Suprapubic skin (tissue), 4 donors: ENCODE data around the gene MCOLN1. TPM values are rescaled to one million over a fixed set of nuclear protein-coding genes. Genes with fewer than 3 reads are reported as not detected.
"Not testable (repeated sequence)": the region's sequence is repeated elsewhere in the genome, so short reads cannot be mapped to it uniquely, and the experiment has no call there.

Experiments used
- DNase-seq, 2 donors: peaks; one replicate each; pipeline ENCODE4 v3.0.0-alpha.2; 2019; ENCODE audit warnings: low spot score in 2 of 2
- H3K27ac ChIP-seq: fragments of 200-600 bp; sonication (generic); one replicate; pipeline ENCODE4 v1.5.1; 2019
- H3K27me3 ChIP-seq: fragments of 200-600 bp; sonication (generic); one replicate; pipeline ENCODE4 v1.5.1; 2019
- H3K36me3 ChIP-seq: fragments of 200-600 bp; sonication (generic); one replicate; pipeline ENCODE4 v1.5.1; 2019
- H3K4me1 ChIP-seq: fragments of 200-600 bp; sonication (generic); one replicate; pipeline ENCODE4 v1.5.1; 2019
- H3K4me3 ChIP-seq: fragments of 200-600 bp; sonication (generic); one replicate; pipeline ENCODE4 v1.5.1; 2019; ENCODE audit warnings: mild to moderate bottlenecking
- H3K9me3 ChIP-seq: fragments of 200-600 bp; sonication (generic); one replicate; pipeline ENCODE4 v1.5.1; 2019
- EP300 ChIP-seq: sonication (generic); formaldehyde crosslinking; IDR thresholded peaks from one replicate; pipeline ENCODE4 v1.6.1; 2017; ENCODE audit warnings: antibody characterized with exemption
- POLR2A ChIP-seq, 2 donors: fragments of 450-650 bp; IDR thresholded peaks; one replicate each; pipeline ENCODE4 v1.6.1; 2017; ENCODE audit warnings: antibody characterized with exemption in 2 of 2, mild to moderate bottlenecking in 2 of 2, moderate library complexity in 2 of 2
- POLR2AphosphoS5 ChIP-seq, 3 donors: sonication (generic); formaldehyde crosslinking; IDR thresholded peaks; one replicate each; pipeline ENCODE4 v1.6.1; 2017; ENCODE audit warnings: antibody characterized with exemption in 3 of 3
- WGBS: methylation state at CpG from one replicate; pipeline ENCODE4 v1.1.5; 2018; 5-methylcytosine and 5-hydroxymethylcytosine counted together
- total RNA-seq, 4 donors: library from RNA; depleted of rRNA; stranded (reverse); fragments of >200 nt; gene quantifications; one replicate each; pipeline ENCODE4 v1.1.0, GENCODE V29; 2016
- TF ChIP-seq, protein P1 (sequence below), 2 donors: fragments of 200-600 bp in 1 of 2; fragments of 450-650 bp in 1 of 2; sonication (generic) in 1 of 2; IDR thresholded peaks; one replicate each; pipeline ENCODE4 v1.5.1; 2016 to 2019; ENCODE audit warnings: antibody characterized with exemption in 2 of 2, mild to moderate bottlenecking in 1 of 2, moderate library complexity in 1 of 2

MCOLN1 gene
- total RNA-seq, 4 donors from 2014 or later = 15.9 to 43.6 (median 29.5) TPM

DNA sequence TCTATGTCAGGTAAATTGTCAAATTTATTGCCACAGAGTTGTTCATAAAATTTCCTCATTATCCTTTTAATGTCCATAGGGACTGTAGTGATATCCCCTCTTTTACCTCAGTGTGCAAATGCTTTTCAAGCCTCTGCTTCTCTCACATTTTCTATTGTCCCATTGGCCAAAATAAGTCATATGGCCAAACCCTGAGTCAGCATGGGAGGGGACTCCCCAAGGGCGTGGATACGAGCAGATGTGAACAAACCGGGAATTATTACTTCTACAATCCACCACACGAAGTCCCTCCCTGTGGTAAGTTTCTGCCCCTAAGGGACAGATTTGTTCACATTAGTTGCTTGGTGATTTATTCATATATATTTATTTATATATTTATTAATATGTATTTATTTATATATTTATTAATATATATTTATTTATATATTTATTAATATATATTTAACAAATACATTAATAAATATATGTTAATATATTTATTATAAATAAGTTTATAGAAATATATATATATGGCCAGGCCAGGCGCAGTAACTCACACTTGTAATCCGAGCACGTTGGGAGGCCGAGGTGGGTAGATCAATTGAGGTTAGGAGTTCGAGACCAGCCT lies 53.1 kb downstream of the MCOLN1 start:
- Histone ChIP-seq H3K36me3 (no peaks in the 10 kb centered on the region), H3K4me1 (no peaks in the 10 kb centered on the region), H3K27me3 (no peaks in the 10 kb centered on the region), H3K4me3 (no peak overlapping the region), H3K9me3 (no peaks in the 10 kb centered on the region), H3K27ac (no peak overlapping the region)
- TF ChIP-seq EP300 (no peak), POLR2A (IDR thresholded peaks at IDR 0.05) (no peak), POLR2AphosphoS5 (IDR thresholded peaks at IDR 0.05) (no peak)
- TF ChIP-seq, protein P1, sequence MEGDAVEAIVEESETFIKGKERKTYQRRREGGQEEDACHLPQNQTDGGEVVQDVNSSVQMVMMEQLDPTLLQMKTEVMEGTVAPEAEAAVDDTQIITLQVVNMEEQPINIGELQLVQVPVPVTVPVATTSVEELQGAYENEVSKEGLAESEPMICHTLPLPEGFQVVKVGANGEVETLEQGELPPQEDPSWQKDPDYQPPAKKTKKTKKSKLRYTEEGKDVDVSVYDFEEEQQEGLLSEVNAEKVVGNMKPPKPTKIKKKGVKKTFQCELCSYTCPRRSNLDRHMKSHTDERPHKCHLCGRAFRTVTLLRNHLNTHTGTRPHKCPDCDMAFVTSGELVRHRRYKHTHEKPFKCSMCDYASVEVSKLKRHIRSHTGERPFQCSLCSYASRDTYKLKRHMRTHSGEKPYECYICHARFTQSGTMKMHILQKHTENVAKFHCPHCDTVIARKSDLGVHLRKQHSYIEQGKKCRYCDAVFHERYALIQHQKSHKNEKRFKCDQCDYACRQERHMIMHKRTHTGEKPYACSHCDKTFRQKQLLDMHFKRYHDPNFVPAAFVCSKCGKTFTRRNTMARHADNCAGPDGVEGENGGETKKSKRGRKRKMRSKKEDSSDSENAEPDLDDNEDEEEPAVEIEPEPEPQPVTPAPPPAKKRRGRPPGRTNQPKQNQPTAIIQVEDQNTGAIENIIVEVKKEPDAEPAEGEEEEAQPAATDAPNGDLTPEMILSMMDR (IDR thresholded peaks at IDR 0.05) = no peak
- DNase-seq = no peak
- WGBS = 53% methylated on average over 9 of the region's 9 CpGs

DNA sequence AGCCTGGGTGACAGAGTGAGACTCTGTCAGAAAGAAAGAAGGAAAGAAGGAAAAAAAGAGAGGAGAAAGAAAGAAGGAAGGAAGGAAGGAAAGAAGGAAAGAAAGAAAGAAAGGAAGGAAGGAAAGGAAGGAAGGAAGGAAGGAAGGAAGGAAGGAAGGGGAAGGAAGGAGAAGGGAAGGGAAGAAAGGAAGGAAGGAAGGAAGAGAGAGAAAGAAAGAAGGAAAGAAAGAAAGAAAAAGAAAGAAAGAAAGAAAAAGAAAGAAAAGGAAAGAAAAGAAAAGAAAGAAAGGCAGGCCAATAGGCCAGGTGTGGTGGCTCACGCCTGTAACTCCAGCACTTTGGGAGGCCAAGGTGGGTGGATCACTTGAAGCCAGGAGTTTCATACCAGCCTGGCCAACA lies 55.0 kb downstream of the MCOLN1 start:
- not testable (repeated sequence) for H3K9me3 ChIP-seq, H3K27ac ChIP-seq, DNase-seq, H3K4me1 ChIP-seq, H3K4me3 ChIP-seq, H3K27me3 ChIP-seq, H3K36me3 ChIP-seq
- WGBS = 93% methylated on average over 1 of the region's 1 CpG

DNA sequence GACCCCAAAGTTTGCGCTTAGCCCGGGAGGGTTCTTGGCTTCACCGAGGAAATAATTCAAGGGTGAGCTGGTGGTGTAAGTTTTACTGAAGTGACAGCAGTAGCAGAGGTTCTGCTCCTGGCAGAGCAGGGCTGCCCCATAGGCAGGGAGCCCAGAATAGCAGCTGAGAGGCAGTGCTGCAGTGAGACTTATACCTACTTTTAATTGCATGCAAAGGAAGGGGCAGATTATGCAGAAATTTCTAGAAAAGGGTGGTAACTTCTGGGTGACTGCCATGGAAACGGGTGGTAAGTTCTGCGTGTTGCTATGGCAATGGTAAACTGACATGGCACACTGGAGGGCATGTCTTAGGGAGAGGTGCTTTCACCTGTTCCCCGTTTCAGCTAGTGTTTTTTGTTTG lies 55.7 kb downstream of the MCOLN1 start:
- no peak overlapping the region for H3K27ac ChIP-seq
- DNase-seq = no peak
- H3K4me3 ChIP-seq = no peak overlapping the region
- no peaks in the 10 kb centered on the region for H3K27me3 ChIP-seq
- TF ChIP-seq POLR2AphosphoS5 (IDR thresholded peaks at IDR 0.05) (no peak), POLR2A (IDR thresholded peaks at IDR 0.05) (no peak), EP300 (no peak)
- TF ChIP-seq, protein P1 (IDR thresholded peaks at IDR 0.05) = no peak
- WGBS = 39% methylated on average over 6 of the region's 6 CpGs
- no peaks in the 10 kb centered on the region for H3K36me3 ChIP-seq
- no peaks in the 10 kb centered on the region for H3K9me3 ChIP-seq
- no peaks in the 10 kb centered on the region for H3K4me1 ChIP-seq

DNA sequence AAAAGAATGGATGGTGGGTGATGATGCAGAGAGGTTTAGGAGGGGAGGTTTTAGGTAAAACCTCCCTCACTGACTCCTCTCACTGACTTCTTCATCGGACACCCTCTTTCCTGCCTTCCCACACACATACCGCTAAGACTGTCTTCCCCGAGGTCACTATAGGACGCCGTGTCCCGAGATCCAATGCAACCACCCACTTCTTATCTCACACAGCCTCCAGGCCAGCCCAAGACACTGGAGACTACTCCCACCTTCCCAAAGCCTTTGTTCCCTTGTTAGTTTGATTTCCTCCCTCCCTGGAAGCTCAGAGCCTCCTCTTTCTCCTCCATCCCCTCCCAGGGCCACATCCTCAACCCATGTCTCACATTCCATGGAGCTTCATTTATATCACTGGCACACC lies 56.8 kb downstream of the MCOLN1 start:
- Histone ChIP-seq H3K36me3 (no peaks in the 10 kb centered on the region), H3K9me3 (no peaks in the 10 kb centered on the region), H3K27ac (no peak overlapping the region), H3K4me3 (no peak overlapping the region), H3K4me1 (no peaks in the 10 kb centered on the region), H3K27me3 (no peaks in the 10 kb centered on the region)
- no peak for DNase-seq
- TF ChIP-seq, protein P1 (IDR thresholded peaks at IDR 0.05) = no peak
- TF ChIP-seq EP300 (no peak), POLR2A (IDR thresholded peaks at IDR 0.05) (no peak), POLR2AphosphoS5 (IDR thresholded peaks at IDR 0.05) (no peak)
- WGBS = 77% methylated on average over 6 of the region's 6 CpGs

DNA sequence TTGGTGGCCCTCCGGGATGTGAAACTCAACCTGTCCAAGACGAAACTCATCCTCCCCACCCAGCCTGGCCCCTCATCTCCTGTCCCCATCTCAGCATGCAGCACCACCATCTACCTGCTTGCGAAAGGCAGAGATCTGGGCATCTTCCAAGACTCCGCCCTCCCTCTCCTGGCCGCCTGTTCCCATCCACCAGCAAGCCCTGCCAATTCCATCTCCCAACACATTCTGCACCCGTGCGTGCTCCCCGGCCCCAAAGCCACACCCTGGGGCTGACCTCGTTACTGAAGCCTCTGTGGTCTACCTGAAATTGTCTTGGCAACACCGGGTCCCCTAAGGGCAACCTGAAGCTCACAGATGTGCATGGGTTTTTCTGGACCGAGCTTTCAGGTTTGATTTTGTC lies 60.0 kb downstream of the MCOLN1 start:
- 26% methylated on average over 11 of the region's 11 CpGs for WGBS
- no peak for DNase-seq
- Histone ChIP-seq H3K4me1 (no peaks in the 10 kb centered on the region), H3K9me3 (no peaks in the 10 kb centered on the region), H3K36me3 (no peaks in the 10 kb centered on the region), H3K4me3 (no peak overlapping the region), H3K27me3 (no peaks in the 10 kb centered on the region), H3K27ac (no peak overlapping the region)
- TF ChIP-seq POLR2A (IDR thresholded peaks at IDR 0.05) (no peak), POLR2AphosphoS5 (IDR thresholded peaks at IDR 0.05) (no peak), EP300 (no peak)
- TF ChIP-seq, protein P1 (IDR thresholded peaks at IDR 0.05) = no peak

Other genes with a start within 250 kb of the MCOLN1 start
- 100 to 1,000 TPM in 1 of 4 donors, 10 to 100 TPM in 3; 51.5 to 173 (median 77.8) TPM for gene INSR, start 228.2 kb upstream of the MCOLN1 start, total RNA-seq
- gene ARHGEF18, start 173.7 kb upstream of the MCOLN1 start, total RNA-seq = 10 to 100 TPM; 24.2 to 43.5 (median 31.2) TPM
- gene PEX11G, start 33.6 kb upstream of the MCOLN1 start, total RNA-seq = 1 to 10 TPM; 2.9 to 5.2 (median 4.1) TPM
- 10 to 100 TPM; 28.7 to 48.5 (median 39.5) TPM for gene ZNF358, start 6.5 kb upstream of the MCOLN1 start, total RNA-seq
- gene PNPLA6, start 13.1 kb downstream of the MCOLN1 start, total RNA-seq = 100 to 1,000 TPM in 1 of 4 donors, 10 to 100 TPM in 3; 57.8 to 112 (median 78.5) TPM
- 10 to 100 TPM; 60.5 to 82.7 (median 63.9) TPM for gene CAMSAP3, start 73.2 kb downstream of the MCOLN1 start, total RNA-seq
- gene XAB2, start 106.9 kb downstream of the MCOLN1 start, total RNA-seq = 10 to 100 TPM; 45.1 to 68.2 (median 55.5) TPM
- gene PET100, start 107.2 kb downstream of the MCOLN1 start, total RNA-seq = 10 to 100 TPM; 11.4 to 17.4 (median 12.6) TPM
- gene PCP2, start 111.1 kb downstream of the MCOLN1 start, total RNA-seq = 1 to 10 TPM; 1.6 to 9.9 (median 1.6) TPM
- gene STXBP2, start 114.5 kb downstream of the MCOLN1 start, total RNA-seq = 10 to 100 TPM; 41.2 to 88.7 (median 50.9) TPM
- gene RETN, start 146.4 kb downstream of the MCOLN1 start, total RNA-seq = not detected
- 1 to 10 TPM in 1 of 4 donors, not detected in 3; 1.4 TPM for gene MCEMP1, start 154.5 kb downstream of the MCOLN1 start, total RNA-seq
- 100 to 1,000 TPM in 2 of 4 donors, 10 to 100 TPM in 2; 63.0 to 144 (median 103) TPM for gene TRAPPC5, start 158.2 kb downstream of the MCOLN1 start, total RNA-seq
- not detected for gene FCER2, start 179.5 kb downstream of the MCOLN1 start, total RNA-seq
- gene CLEC4G, start 209.5 kb downstream of the MCOLN1 start, total RNA-seq = 1 to 10 TPM in 1 of 4 donors, under 1 TPM in 1, not detected in 2; 0.49 to 3.9 TPM
- 1 to 10 TPM in 1 of 4 donors, under 1 TPM in 3; 0.16 to 1.6 (median 0.50) TPM for gene CD209, start 224.9 kb downstream of the MCOLN1 start, total RNA-seq
- not detected for gene CLEC4M, start 240.6 kb downstream of the MCOLN1 start, total RNA-seq